Adrenal gland (tissue), 12 donors: ENCODE measurements around the gene ANXA6. TPM values are rescaled to one million over a fixed set of nuclear protein-coding genes. Genes with fewer than 3 reads are reported as not detected.

ENCODE experiments used
- DNase-seq, 7 donors: peaks; one replicate each; pipeline ENCODE4 v3.0.0-alpha.2; 2019 to 2020
- H3K27ac ChIP-seq, 5 donors: fragments of 200-600 bp; sonication (generic) in 4 of 5; 1 replicate in 3 of 5; 2 replicates in 2 of 5; pipeline versions ENCODE4 v1.5.1 to v1.8.0; 2016 to 2020; ENCODE audit warnings: mild to moderate bottlenecking in 1 of 5
- H3K27me3 ChIP-seq: fragments of 200-600 bp; 2 replicates; pipeline ENCODE4 v1.8.0; 2021
- H3K36me3 ChIP-seq, 2 donors: fragments of 200-600 bp; replicated peaks in 1 of 2; 1 replicate in 1 of 2; 2 replicates in 1 of 2; pipeline versions ENCODE4 v1.5.1 to v1.8.0; 2018 to 2022
- H3K4me1 ChIP-seq, 2 donors: fragments of 200-600 bp; replicated peaks in 1 of 2; 1 replicate in 1 of 2; 2 replicates in 1 of 2; pipeline versions ENCODE4 v1.5.1 to v1.8.0; 2018 to 2021
- H3K4me3 ChIP-seq, 4 donors: fragments of 200-600 bp; sonication (generic) in 3 of 4; one replicate each; pipeline ENCODE4 v1.5.1; 2016 to 2018
- H3K9me3 ChIP-seq, 3 donors: fragments of 200-600 bp; sonication (generic) in 1 of 3; replicated peaks in 1 of 3; 1 replicate in 2 of 3; 2 replicates in 1 of 3; pipeline versions ENCODE4 v1.5.1 to v1.8.0; 2016 to 2021
- CTCF ChIP-seq, 6 experiments: fragments of 450-650 bp in 4 of 6; fragments of 200-600 bp in 2 of 6; sonication (generic) in 1 of 6; IDR thresholded peaks; 1 replicate in 5 of 6; 2 replicates in 1 of 6; pipeline versions ENCODE4 v1.5.1 to v1.8.0; 2016 to 2021; ENCODE audit warnings: antibody characterized with exemption in 6 of 6, mild to moderate bottlenecking in 2 of 6, moderate library complexity in 1 of 6
- POLR2A ChIP-seq, 2 donors: fragments of 450-650 bp; IDR thresholded peaks; one replicate each; pipeline ENCODE4 v1.6.1; 2017; ENCODE audit warnings: antibody characterized with exemption in 2 of 2, mild to moderate bottlenecking in 2 of 2, moderate library complexity in 1 of 2
- WGBS, 4 donors: extraction: QIAGEN DNeasy Blood & Tissue Kit in 2 of 4; methylation state at CpG; one replicate each; pipeline versions ENCODE4 v1.1.5 to v1.1.7; 2013 to 2017; 5-methylcytosine and 5-hydroxymethylcytosine counted together
- intact Hi-C, 2 donors: fragments of 100-400 bp; cut with DNase I; formaldehyde crosslinking; loops; one replicate each; pipeline versions ENCODE4 v1.14.1 to v1.15.0; 2022 to 2023
- polyA plus RNA-seq, 3 donors: library from polyadenylated mRNA; stranded (reverse); fragments of 200-250 nt in 2 of 3; fragments of 350-450 nt in 1 of 3; fragmentation: Illumina TruSeq in 1 of 3; extraction: RNeasy Lipid Tissue Mini Kit (QIAGEN cat#74804) in 1 of 3; gene quantifications; one replicate each; pipeline ENCODE4 v1.2.3, GENCODE V29; 2013 to 2014
- total RNA-seq, 9 donors: library from RNA; depleted of rRNA in 4 of 9; stranded (reverse); fragments of >200 nt in 4 of 9; fragments of 120-200 nt in 1 of 9; fragmentation: NEBNext Ultra II Directional in 1 of 9; extraction: Animal tissue kit (Norgen Biotek cat#: 25700) in 1 of 9; gene quantifications; one replicate each; pipeline versions ENCODE4 v1.1.0 to v1.2.4, GENCODE V29; 2013 to 2023
- donor health status: healthy with polysubstance abuse.
- donor health status: Bipolar disorder and iron deficiency.
- donor health status: DM: yes; HTN: yes; CAD: no.
- donor health status: DM: no; HTN: no; CAD: no.
- donor health status: DM: no; HTN: no; CAD: no.
- donor health status: DM: yes; HTN: yes; CAD: no.

ANXA6 gene
- total and polyA plus RNA-seq, 12 donors, result 115 to 382 (median 212) TPM

- no peaks in the 10 kb centered on the region for H3K27me3 ChIP-seq
- no peak overlapping the region for H3K4me3 ChIP-seq
- no peak overlapping the region for H3K27ac ChIP-seq
- 89 to 96% (median 93%) methylated on average over 2 of the region's 2 CpGs for WGBS, 4 donors
- H3K9me3 ChIP-seq, result peaks cover 0 to 5% (median 0%) of the 10 kb centered on the region in 3 donors
- TF ChIP-seq POLR2A (IDR thresholded peaks at IDR 0.05) (no peak), CTCF (IDR thresholded peaks at IDR 0.05) (no peak)
- intact Hi-C loops, result no loop called here
- H3K4me1 ChIP-seq, result no peaks in the 10 kb centered on the region
- DNase-seq, result no peak
- H3K36me3 ChIP-seq, result peaks cover 0 to 12% of the 10 kb centered on the region in 2 donors
Observed at GRCh38 chr5:151189151-151189550, 31.6 kb upstream of the ANXA6 start.

DNA sequence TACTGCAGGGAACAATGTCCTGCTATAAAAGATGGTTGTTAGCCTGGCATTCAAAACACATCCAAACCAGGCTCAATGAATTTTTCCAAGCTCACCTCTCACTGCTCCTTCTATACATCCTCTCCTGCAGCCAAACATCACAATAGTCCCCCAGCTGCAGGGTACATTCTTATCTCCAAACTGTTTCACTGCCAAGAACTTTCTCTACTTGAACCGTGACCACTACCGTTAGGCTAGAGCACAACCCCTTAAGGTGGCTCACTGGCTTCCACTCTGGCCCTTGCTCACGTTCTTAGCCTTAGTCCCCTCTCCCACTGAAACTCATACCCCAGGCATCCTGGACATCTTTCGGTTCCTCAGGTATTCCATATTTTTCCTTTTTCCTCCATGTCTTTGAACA is 29.0 kb upstream of the ANXA6 start:
- no peaks in the 10 kb centered on the region for H3K27me3 ChIP-seq
- peaks cover 0 to 8% of the 10 kb centered on the region in 2 donors for H3K4me1 ChIP-seq
- H3K9me3 ChIP-seq, result peaks cover 0 to 5% (median 0%) of the 10 kb centered on the region in 3 donors
- intact Hi-C loops, result no loop called here
- no peak overlapping the region for H3K4me3 ChIP-seq
- no peak for TF ChIP-seq CTCF (IDR thresholded peaks at IDR 0.05)
- TF ChIP-seq POLR2A (IDR thresholded peaks at IDR 0.05), result no peak
- no peak overlapping the region for H3K27ac ChIP-seq
- peak in 1 of 7 donors; percentile 6 for DNase-seq
- WGBS, 4 donors, result 79 to 94% (median 83%) methylated on average over 4 of the region's 4 CpGs
- peaks cover 0 to 25% of the 10 kb centered on the region in 2 donors for H3K36me3 ChIP-seq

GRCh38 chr5:151186052-151186451 is 28.5 kb upstream of the ANXA6 start:
- DNase-seq, result no peak

DNA sequence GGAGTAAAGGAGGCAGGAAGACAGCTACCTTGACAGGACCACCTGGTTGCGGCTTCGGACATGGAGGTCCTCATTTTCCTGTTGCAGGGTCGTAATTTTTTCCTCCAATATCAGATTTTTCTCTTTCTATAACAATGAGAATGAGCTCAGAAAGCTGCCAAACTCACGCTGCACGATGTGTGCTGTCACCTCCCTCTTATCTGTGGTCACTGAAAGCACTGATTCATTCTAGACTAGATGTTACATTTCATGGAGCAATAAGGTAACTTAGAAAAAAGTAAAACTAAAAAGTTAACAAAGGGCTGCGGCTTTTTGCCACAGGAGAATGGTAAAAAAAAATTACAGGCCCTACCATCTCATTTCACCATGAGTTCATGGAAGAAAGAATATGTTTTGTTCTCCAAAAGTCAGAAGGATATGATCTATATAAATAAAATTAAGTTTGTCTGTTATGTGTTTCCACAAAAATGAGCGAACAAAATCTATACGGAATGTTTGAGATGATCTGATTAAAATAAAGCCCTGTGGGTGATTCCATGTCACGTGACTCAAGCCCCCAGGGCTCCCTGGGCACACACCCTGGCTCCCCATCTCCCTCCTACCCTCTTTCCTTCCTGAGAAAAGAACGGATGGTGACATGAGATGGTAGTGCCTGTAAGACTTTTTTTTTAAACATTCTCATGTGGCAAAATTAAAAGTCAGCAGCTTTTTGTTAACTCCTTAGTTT is 26.9 kb upstream of the ANXA6 start:
- WGBS, 4 donors, result 76 to 87% (median 80%) methylated on average over 10 of the region's 10 CpGs
- DNase-seq, result no peak
- intact Hi-C loops, result no loop called here

More at GRCh38 chr5:151186052-151186451, 28.5 kb upstream of the ANXA6 start:
- H3K4me3 ChIP-seq, result no peak overlapping the region
- H3K4me1 ChIP-seq, result peaks cover 0 to 8% of the 10 kb centered on the region in 2 donors
- peaks cover 0 to 25% of the 10 kb centered on the region in 2 donors for H3K36me3 ChIP-seq
- 61 to 76% (median 74%) methylated on average over 5 of the region's 5 CpGs for WGBS, 4 donors
- H3K27ac ChIP-seq, result no peak overlapping the region
- H3K27me3 ChIP-seq, result no peaks in the 10 kb centered on the region
- intact Hi-C loops, result no loop called here
- H3K9me3 ChIP-seq, result peaks cover 0 to 5% (median 0%) of the 10 kb centered on the region in 3 donors
- no peak for TF ChIP-seq POLR2A (IDR thresholded peaks at IDR 0.05)
- no peak for TF ChIP-seq CTCF (IDR thresholded peaks at IDR 0.05)

More for the DNA sequence above, 26.9 kb upstream of the ANXA6 start:
- H3K27me3 ChIP-seq, result no peaks in the 10 kb centered on the region
- peaks cover 0 to 25% of the 10 kb centered on the region in 2 donors for H3K36me3 ChIP-seq
- H3K4me3 ChIP-seq, result no peak overlapping the region
- H3K27ac ChIP-seq, result no peak overlapping the region
- TF ChIP-seq CTCF (IDR thresholded peaks at IDR 0.05), result no peak
- no peak for TF ChIP-seq POLR2A (IDR thresholded peaks at IDR 0.05)
- peaks cover 0 to 8% of the 10 kb centered on the region in 2 donors for H3K4me1 ChIP-seq
- H3K9me3 ChIP-seq, result peaks cover 0 to 1% (median 0%) of the 10 kb centered on the region in 3 donors
